Kidney tubule cell (primary cell): ENCODE measurements around the gene PRR7.

Experiments
- DNase-seq: peaks from one replicate; pipeline ENCODE4 v3.0.0-alpha.2; 2018; ENCODE audit warnings: low spot score

PRR7 gene

DNA sequence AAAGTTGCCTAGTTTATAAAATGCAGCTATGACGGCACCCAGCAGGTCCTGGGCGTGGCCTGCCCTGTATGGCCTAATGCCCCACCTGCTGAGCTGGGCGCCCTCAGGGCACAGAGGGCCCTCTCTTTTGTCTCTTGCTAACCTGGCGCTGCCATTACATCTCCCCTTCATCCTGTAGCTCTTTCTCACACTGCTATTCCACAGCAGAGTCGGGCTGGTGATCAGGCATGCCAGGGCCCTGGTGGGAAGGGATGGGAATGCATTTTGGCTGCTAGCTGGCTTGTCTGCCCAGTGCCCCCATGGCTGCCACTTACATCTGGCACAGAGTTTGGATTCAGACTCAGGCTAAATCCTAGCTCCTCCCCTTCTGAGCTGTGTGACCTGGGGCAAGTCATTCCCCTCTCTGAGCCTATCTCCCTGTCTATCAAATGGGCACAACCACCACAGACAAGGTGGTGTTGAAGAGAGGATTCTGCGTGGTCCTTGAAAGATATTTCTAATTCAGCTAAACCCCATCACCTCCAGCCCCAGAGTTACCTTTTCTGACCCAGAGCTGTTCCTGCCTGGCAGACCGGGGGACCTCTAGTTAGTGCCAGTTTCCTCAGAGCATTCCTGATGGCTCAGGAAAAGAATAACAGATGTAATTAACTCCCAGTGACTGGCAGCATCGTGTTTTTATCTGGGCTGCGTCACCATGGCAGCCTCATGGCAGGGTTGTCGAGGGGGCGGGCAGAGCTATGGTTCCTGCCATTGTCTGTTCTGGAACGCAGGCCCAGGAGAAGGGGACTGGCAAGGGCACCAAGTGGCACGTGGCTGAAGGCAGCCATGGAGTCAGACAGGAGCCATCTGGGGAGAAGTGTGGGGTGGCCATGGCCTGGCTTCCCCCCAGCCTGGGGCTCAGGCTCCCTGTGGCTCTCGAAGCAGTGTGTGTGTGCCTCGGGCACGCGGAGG is 6.3 kb downstream of the PRR7 start:
- DNase-seq, result no peak

DNA sequence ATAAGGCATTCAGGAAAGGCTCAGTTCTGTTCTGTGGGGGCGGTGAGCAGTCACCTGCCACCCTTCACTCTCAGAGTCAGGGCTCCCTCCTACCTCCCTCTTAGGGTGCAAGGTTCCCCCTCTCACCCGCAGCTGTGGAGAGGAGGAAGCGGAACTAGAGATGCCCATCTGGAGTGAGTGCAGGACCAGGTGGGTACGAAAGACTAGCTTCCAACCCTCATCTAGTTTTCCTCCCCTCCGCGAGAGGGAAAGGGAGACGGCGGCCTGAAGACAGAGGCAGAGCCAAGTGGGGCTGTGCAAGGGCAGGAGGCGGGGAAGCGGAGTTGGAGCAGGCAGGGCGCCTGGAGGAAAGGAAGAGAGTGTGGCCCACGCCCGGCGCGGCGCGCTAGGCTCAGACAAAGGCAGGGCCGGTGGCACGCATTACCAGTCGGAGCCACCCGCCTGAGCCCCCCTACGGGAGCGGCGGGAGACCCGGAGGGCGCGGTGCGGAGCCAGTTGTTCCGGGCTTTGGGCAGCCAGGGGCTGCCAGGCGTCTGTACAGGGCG is 7.3 kb downstream of the PRR7 start:
- DNase-seq, result peak; percentile 24

DNA sequence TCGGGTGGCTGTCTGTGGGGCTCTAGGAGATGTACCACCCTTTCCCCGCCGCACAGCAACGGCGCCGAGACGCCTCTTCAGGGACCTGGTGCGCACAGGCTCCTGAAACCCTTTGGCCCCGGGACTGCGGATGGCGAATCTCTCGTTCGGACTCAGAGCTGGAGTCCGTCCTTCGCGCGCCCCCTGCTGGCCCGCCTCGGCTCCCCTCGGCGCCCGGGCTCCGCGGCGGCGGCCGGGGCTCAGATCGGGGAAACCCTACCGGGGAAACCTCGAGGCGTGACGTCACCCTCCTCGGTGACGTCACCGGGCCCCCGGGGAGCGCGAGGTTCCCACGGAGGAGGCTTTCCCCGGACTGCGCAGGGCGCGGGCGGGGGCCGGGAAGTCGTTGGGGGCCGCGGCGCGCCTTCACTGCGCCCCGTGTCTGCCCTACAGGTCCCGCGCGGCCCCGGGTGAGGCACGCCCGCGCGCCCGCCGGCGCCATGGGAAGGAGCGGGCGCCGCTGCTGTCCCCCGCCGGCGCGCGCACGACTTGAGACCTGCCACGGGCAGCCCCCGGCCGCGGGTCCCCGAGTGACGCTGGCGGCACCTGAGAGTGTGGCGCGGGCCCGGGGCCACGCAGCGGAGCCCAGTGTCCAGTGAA is 7.9 kb downstream of the PRR7 start:
- DNase-seq, result peak; percentile 93

DNA sequence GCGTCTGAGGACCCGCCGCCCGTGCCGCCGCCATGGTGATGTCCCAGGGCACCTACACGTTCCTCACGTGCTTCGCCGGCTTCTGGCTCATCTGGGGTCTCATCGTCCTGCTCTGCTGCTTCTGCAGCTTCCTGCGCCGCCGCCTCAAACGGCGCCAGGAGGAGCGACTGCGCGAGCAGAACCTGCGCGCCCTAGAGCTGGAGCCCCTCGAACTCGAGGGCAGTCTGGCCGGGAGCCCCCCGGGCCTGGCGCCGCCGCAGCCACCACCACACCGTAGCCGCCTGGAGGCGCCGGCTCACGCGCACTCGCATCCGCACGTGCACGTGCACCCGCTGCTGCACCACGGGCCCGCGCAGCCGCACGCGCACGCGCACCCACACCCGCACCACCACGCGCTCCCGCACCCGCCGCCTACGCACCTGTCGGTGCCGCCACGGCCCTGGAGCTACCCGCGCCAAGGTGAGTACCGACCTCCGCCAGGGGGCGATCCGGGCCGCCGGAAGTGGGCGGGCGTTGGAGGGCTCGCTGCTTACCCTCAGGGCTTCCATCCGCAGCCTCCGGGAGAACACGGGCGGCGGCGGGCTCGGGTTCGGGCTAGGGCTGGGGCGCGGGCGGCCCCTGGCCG is 8.5 kb downstream of the PRR7 start:
- peak; percentile 88 for DNase-seq

DNA sequence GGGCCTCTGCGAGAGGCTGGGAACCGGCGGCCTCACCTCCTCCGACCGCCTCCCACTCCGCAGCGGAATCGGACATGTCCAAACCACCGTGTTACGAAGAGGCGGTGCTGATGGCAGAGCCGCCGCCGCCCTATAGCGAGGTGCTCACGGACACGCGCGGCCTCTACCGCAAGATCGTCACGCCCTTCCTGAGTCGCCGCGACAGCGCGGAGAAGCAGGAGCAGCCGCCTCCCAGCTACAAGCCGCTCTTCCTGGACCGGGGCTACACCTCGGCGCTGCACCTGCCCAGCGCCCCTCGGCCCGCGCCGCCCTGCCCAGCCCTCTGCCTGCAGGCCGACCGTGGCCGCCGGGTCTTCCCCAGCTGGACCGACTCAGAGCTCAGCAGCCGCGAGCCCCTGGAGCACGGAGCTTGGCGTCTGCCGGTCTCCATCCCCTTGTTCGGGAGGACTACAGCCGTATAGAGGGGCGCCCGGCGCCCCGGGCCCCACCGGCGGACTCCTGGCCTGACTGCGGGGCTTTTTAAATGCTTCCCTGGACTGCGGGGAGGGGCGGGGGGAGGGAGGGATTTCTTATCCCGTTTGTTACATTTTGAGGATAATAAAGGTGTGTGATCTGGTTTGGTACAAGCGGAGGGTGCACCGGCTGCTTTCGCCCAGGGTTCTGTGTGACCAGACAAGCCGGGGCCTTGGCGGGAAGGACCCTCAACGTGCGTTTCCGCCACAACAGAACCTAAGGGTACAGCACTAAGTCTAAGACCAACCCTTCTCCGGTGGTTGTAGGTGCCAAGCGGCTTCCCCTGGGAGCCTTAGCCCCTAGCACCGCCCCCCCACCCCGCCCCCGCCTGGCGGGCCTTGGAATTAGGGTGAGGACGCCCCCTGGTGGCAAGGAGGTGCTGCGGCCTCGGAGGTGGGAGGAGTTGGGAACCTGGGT is 9.3 kb downstream of the PRR7 start:
- DNase-seq, result peak; percentile 90

DNA sequence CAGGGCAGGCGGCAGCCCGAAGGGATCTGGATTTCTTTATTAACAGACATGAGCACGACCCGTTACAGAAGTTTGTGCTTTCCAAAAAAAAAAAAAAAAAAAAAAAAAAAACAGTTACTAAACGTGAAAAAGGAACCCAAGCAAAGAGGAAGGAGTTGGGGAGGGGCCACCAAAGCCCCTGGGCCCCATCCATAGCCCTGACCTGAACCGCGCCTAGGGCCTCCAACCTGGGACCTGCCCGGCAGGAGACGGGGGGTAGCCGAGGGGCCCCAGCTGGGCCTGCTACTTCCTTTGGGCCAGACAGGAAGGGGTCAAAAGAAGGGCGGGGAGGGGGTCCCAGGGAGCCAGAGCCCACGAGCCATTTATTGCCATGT is 10.0 kb downstream of the PRR7 start:
- no peak for DNase-seq

DNA sequence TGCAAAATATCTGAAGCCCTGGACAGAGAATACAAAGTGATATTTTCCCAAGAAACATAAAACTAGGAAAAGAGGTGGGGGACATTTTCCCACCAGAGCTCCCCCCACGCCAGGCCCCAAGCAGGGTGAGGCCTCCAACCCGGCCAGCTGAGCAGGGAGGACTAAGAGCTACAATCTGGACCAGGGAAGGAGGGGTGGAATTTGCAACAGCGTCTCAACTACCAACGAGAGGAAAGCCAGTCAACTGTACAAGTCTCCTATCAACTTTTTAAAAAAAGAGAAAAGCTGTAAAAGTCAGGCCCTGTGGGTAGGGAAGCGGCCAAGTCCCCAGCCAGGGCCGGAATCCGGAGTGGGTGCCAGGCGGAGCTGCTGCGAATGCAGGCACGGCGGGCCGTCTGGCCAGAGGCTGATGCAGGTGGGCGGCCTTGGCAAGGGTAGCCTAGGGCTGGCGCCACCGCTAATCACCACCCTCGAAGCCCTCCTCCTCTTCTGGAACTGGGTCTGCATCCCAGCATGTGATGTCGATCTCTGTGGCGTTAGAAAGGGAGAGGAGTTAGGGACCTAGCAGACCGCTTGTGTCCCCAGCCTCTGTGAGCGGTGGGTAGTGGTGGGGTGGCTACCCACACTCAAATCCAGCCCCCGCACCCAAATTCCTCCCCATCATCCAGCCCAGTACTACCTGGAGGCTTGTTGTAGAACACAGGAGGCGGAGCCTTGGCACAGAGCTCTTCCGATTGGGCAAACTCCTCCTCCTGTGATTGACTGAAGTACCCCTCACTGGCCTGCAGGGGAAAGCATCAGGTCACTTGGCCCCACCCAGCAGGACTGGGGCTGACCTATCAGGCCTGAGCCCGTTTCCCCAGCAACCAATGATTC is 10.6 kb downstream of the PRR7 start:
- DNase-seq, result peak; percentile 98

DNA sequence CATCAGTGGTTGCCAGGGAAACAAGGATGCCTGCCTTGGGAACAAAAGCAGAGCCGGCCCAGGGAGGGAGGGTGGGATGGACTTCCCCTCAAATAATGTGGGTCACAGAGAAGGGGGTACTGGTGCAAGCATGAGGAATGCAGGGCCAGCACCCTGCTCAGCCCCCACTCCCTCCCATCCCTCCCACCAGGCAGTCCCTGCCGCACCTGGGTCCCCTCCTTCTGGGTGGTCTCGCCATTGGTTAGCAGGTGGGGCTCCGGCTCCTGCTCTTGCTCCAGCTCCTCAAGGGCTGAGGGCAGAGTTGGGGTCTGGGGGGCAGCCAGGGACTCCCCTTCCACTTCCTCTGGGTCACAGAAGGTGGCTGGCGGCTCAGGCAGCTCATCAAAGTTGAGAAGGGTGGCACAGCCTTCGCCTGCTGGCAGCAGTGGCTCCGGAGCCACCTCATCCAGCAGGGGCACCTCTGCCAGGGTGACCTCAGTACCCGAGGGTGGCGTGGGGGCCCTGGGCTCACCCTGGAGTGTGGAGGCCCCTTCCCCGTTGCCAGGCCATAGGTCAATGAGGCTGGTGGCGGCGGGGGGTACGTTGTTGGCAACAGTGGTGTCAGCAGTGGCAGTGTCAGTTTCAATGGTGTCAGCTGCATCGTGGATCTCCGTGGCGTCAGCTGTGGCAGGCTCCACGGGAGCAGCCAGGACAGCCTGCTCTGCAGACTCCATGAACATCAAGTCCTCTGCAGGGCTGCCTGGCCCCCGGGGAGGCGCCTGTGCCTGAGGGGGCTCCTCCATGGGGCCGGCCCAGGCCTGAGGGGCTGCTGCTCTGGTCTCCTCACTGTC is 11.5 kb downstream of the PRR7 start:
- no peak for DNase-seq

DNA sequence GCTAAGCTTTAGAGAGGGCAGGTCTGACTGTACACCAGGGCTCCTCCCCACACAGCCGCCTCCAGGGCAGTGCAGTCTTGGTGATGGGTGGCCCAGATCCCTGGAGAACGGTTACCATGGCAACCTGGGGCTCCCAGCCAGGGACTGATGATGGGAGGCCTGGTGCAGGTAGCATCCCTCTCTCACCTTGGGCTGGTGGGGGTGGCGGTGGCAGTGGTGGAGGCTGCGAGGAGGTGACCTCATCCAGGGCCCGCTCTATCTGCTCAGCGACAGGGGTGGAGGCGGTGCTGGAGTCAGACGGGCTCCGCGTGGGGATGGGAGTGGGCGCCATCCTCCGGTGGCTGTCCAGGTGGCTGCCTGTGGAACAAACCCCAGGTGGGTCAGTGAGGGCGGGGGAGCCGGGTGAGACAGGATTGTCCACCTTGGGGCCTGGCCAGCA is 12.3 kb downstream of the PRR7 start:
- peak; percentile 46 for DNase-seq

DNA sequence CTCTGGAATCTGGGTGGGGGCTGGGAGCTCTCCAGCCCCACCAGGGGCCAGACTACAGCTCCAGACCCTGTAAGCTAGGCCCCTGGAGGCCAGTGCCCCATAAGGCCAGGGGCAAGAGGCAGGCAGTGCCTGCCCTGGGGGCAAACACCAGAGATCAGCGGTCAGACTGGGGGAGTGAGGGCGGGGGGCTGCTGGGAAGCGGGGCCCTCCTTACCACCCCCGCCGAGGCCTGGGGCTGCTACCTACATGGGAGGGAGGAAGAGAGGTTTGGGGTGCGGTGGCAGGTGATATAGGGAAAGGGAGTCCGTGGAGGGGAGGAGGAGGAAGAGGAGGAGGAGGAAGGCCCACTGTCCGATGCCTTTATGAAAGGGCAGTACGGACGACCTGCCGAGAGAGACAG is 12.7 kb downstream of the PRR7 start:
- DNase-seq, result no peak

DNA sequence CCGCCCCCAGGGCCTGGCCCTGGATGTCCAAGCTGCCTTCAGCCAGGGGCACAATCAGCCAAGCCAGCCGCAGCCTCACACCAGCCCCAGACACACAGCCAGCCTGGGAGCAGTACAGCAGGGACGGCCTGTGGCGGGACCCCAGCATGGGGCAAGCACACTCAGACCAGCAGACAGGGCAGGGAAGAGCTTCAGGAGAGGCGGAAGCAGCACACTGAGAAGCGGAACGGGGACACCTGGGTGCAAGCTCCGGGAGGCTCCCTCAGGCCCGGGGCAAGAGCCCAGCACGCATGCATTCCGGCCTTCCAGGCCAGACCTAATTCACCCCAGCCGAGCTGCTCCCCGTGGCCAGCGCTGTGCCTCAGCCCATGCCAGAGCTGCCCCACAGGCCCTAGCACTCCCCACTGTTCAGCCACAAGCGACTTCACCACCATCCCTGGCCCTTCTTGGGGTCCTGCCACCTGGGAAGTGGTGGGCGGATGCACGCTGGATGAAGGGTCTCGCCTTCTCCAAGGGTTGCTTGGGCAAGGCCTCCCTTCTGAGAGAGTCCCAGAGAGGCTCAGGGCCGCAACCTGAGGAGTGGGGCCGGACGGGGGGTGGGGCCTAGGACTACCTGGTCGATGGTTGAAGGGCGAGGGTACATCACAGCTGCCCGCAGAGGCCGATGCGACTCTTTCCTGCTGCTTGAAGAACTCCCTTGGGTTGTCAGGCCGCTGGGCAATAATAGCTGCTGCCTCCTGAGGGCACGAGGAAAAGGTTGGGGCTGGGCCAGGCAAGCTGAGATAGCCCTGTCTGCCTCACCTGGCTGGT is 13.4 kb downstream of the PRR7 start:
- no peak for DNase-seq

DNA sequence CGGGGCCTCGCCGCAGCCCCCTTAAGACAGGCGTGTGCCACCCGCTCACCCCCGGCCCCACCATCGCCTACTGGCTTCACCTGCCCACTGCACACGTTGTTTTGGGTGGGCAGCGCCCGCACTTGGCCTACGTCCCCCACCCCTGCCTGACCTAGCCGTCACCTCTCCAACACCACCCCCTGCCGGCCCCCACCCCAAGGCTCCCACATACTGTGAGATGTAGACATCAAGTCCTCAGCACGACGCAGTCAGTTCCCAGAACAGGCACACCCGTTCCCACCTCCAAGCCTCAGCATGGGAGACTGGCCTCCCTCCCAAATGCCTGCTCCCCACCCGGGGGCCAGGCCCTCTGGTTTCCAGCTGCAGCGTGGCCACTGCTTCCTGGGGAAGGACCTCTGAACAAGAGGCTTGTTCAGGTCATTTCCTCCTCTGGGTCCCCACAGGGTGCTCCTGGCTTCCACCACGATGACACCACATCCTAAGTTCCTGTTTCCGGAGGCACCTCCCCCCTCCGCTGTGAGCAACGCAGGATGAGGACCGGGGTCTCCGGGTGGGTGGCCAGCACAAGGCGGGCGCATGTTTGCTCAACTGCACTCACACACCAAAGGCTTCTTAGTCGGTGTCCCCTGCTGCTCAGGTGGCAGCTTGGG is 15.5 kb downstream of the PRR7 start:
- DNase-seq, result no peak

DNA sequence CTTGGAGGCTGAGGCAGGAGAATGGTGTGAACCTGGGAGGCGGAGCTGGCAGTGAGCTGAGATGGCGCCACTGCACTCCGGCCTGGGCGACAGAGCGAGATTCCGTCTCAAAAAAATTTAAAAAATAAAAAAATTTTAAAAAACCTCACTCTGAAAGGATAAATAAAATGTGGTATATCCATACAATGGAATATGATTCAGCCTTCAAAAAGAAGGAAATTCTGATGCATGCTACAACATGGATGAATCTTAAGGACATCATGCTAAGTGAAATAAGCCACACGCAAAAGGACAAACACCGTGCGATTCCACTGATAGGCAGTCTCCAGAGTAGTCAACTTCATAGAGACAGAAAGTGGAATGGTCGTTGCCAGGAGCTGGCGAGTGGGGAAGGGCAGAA is 18.4 kb downstream of the PRR7 start:
- DNase-seq, result no peak

DNA sequence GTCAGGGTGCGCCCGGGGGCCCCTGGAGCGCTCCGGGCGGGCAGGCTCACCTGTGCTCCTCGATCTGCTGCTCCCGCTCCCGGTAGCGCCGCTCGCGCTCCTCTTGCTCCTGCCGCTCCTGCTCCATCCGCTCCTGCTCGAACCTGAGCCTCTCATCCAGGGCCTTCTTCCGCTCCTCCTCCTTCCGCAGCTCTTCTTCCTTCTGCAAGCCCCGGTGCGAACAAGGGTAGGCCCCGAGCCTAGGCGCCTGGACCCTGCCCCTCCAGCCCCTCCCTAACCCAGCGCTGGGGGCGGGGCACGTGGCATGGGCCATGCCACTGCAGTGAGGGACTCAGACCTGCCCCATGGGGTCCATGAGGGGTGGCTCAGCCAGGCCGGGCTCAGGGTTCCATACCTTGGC is 20.2 kb downstream of the PRR7 start:
- no peak for DNase-seq

DNA sequence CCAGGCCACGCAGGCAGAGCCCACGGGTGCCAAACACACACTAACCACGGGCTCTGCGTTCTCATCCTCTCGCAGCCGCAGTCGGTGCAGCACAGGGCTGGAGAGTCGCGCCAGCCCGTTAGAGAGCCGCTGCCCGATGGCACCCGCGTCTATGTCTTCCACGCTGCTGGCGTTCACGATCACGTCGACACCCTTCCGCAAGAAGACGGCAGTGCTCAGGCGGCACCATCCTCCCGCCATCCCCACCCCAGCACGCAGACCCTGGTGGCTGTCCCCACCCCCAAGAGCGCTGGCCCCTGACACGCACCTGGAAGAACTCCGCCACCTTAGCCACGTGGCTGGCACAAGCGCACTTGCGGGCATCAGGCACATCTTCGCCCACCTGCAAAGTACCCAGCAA is 20.8 kb downstream of the PRR7 start:
- DNase-seq, result no peak

DNA sequence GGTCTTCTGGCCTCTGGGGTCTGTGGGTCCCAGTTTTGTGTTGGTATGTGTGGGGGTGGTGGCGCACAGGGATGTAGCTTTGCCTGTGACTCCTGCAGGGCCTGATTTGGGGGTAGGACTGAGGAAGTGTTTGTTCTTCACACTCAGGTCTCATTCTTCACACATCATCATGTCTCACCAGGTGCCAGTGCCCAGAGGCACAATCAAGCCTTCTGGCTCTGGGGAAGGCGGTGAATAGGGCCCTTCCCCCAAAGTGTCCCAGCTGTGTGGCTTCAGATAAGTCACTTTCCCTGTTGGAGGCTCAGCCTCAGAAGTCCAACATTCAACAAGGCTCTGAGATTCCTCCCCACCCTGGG is 21.7 kb downstream of the PRR7 start:
- no peak for DNase-seq

DNA sequence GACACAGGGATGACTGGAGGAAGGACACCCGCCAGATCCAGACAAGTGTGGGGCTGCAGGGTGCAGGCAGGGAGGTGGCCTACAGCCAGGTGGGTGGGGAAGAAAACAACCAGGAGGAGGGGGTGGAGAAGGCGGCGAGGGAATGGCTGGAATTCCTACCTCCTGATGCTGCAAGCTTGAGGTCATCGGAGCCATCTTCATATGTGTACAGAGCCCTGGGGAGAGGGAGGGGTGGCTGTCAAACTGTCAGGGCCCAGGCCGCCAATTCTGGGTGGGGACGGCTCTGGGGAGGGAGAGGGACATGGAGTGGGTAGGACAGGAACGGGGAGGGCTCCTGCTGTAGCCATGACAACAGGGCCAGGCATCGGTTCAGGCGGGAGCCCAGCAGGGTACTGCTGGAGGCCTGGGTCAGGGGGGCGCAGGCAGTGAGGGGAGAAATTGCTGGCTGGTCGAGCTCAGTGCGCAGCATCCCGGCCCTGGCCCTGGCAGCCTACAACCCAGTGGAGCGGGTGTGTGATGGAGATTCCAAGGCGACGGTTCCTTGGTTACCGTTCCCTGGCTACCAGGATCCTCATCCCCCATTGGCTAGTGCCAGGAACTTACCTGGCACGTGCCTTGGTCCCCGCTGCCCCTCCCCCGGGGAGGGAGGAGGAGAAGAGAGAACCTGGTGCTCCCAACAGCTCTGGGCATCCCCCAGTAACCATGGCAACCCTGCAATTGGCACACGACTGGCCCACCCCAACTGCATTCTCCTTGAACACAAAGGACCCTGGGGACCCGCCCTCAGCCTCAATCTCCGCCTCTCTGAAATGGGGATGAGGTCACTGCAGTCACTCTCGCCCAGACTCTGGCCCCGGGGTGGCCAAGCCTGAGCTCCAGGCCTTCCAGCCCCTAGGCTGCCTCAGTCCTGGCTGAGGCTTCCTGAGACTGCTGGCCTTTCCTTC is 22.3 kb downstream of the PRR7 start:
- peak; percentile 57 for DNase-seq
